ENCODE measurements around the gene FPR1.

DNA sequence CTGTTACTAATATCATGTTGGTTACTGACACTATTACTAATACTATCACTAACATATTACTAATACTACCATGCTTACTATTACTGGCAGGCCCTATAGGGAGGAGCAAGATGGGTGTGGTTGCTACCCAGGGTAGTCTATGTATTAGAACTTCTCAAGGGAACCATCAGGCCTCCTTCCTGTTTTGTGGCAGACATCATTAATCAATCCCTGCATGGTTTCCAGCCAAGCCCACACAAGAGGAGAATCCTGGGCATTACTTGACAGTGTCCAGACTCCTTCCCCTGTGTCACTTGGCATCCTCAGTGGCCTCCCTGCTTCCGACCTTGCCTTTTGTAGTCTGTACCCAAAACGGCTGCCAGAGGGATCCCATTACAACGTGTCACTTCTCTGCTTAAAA is 36.8 kb downstream of the FPR1 start:
- no peak for TF ChIP-seq ZNF274 (IDR thresholded peaks at IDR 0.05; ENCODE audit: borderline replicate concordance, extremely low read depth, low read length)
- TF ChIP-seq JUN (IDR thresholded peaks at IDR 0.05; ENCODE audit: low read depth, low read length): no peak
- TF ChIP-seq, protein P1, sequence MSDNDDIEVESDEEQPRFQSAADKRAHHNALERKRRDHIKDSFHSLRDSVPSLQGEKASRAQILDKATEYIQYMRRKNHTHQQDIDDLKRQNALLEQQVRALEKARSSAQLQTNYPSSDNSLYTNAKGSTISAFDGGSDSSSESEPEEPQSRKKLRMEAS (IDR thresholded peaks at IDR 0.05): no peak
- no peak for TF ChIP-seq TAF1 (IDR thresholded peaks at IDR 0.05; ENCODE audit: low read depth, low read length)
- TF ChIP-seq, protein P2, sequence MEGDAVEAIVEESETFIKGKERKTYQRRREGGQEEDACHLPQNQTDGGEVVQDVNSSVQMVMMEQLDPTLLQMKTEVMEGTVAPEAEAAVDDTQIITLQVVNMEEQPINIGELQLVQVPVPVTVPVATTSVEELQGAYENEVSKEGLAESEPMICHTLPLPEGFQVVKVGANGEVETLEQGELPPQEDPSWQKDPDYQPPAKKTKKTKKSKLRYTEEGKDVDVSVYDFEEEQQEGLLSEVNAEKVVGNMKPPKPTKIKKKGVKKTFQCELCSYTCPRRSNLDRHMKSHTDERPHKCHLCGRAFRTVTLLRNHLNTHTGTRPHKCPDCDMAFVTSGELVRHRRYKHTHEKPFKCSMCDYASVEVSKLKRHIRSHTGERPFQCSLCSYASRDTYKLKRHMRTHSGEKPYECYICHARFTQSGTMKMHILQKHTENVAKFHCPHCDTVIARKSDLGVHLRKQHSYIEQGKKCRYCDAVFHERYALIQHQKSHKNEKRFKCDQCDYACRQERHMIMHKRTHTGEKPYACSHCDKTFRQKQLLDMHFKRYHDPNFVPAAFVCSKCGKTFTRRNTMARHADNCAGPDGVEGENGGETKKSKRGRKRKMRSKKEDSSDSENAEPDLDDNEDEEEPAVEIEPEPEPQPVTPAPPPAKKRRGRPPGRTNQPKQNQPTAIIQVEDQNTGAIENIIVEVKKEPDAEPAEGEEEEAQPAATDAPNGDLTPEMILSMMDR (IDR thresholded peaks at IDR 0.05; ENCODE audit: control extremely low read depth in 1 of 3, insufficient read depth in 1 of 3, low read depth in 1 of 3, low read length in 3 of 3): no peak
- no peak for TF ChIP-seq EP300 (IDR thresholded peaks at IDR 0.05; ENCODE audit: borderline replicate concordance in 1 of 2, low read depth in 2 of 2, low read length in 2 of 2)
- TF ChIP-seq SP1 (IDR thresholded peaks at IDR 0.05; ENCODE audit: low read depth, low read length): no peak
- TF ChIP-seq POLR2A (IDR thresholded peaks at IDR 0.05; ENCODE audit: control extremely low read depth in 1 of 2, low read depth in 2 of 2, low read length in 2 of 2): no peak
- no peak for TF ChIP-seq JUND (IDR thresholded peaks at IDR 0.05; ENCODE audit: low read length)
- TF ChIP-seq KDM5A (IDR thresholded peaks at IDR 0.05; ENCODE audit: low read length): no peak
